HG03097 (cell line): ENCODE results near the gene UGT2B15.
A peak's percentile ranks its signal among the peaks of the same experiment; 100 is the strongest.
"Not testable (repeated sequence)": the region's sequence is repeated elsewhere in the genome, so short reads cannot be mapped to it uniquely, and the experiment has no call there.

Experiments used
- ATAC-seq: cut with Tn5 transposase; IDR thresholded peaks from one replicate; pipeline ENCODE4 v1.9.1; 2021; ENCODE audit not compliant: unreplicated experiment, low FRiP score

UGT2B15 gene

DNA sequence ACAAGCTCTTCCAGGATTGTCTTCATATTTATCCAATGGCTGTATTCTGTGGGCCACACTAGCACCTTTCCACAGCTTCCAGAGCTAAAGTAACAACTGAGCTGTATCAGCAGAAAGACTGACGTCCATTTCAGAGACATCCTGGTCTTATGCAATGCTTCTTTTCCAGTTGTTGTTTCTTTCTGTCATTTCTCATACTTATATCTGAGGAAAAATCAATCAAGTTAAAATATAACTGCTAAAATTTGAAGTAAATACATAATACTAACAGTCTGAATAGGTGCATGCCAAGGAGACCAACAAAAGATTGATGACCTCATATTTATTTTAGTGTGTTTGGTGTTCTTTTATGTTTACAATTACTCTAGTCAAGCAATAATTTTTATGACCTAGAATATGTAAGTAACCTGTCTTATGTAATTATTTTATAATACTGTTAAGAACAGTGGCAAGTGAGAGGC lies at the start of gene UGT2B15:
Gene UGT2B15, minus strand, starts transcription at position 174 of the 461 bp plus-strand sequence. Its CDS starts 34 bp downstream, at position 140.
- ATAC-seq: not testable (repeated sequence)

DNA sequence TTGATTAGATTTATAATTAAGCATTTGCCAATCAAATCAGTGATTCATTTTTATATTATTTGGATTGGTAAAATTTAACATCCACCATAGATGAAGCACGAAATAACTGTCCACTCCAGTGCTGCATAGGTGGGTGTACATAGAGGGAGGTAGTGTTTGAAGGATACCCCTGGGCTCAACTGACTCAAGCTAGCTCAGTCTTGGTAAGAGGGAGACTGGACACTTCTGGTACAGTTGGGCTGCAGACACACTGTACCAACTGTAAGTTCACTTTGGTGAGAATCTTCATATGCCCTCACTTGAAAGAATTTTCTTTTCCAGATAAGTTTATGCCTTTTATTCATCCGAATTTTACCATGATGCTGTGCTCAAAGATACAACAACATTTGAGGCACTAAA lies 48.6 kb upstream of the UGT2B15 start:
- no peak for ATAC-seq

GRCh38 chr4:68718447-68719074 lies 48.1 kb upstream of the UGT2B15 start:
- ATAC-seq: peak; percentile 54

DNA sequence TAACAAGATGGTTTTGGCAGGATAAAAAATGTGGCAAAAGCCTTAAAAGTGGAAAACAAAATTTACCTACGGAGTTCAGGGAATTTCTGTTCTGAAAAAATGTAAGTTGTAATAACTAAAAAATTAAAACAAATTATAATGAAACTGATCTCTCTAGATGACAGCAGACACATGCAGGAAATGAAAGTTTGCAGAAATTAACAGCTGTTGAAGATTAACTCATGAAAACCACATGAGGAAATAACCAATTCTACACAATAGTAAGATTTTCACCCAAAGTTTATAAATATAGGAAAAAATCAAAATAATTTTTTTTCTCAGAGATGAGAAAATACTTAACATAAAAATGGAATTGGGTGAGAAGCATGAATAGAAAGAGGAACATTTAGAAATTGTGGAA lies 47.5 kb upstream of the UGT2B15 start:
- ATAC-seq: peak; percentile 58

DNA sequence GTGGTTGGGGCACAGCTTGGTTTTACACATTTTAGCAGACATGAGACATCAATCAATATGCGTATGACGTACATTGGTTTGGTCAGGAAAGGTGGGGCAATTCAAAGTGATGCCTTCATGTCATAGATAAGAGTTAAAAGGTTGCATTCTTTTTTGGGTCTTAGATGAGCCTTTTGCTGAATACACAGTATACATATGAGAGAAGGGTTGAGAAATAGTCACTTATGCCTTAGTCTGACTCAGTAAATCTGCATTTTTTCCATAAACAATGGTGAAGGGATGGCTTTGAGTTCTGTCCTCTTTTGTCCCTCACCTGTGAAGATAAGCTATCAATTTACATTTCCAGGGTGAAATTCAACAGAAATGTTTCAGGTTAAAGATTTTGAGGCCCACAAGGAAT lies 43.9 kb upstream of the UGT2B15 start:
- no peak for ATAC-seq

- ATAC-seq: no peak
Measured at GRCh38 chr4:68712207-68712606, 41.8 kb upstream of the UGT2B15 start.

- no peak for ATAC-seq
Measured at GRCh38 chr4:68708566-68708965, 38.1 kb upstream of the UGT2B15 start.

DNA sequence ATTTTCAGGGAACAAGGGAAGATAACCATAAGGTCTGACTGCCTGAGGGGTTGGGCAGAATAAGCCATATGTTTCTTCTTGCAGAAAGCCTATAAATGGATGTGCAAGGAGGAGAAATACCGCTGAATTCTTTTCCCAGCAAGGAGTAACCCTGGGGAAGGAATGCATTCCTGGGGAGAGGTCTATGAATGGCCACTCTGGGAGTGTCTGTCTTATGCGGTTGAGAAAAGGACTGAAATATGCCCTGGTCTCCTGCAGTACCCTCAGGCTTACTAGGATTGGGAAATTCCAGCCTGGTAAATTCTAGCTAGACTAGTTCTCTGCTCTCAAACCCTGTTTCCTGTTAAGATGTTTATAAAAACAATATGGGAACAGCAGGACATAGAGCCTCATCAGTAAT lies 32.7 kb upstream of the UGT2B15 start:
- not testable (repeated sequence) for ATAC-seq

GRCh38 chr4:68700152-68700551 lies 29.7 kb upstream of the UGT2B15 start:
- no peak for ATAC-seq

- no peak for ATAC-seq
Measured at GRCh38 chr4:68693325-68694075, 23.0 kb upstream of the UGT2B15 start.

GRCh38 chr4:68691186-68691585 lies 20.7 kb upstream of the UGT2B15 start:
- no peak for ATAC-seq

DNA sequence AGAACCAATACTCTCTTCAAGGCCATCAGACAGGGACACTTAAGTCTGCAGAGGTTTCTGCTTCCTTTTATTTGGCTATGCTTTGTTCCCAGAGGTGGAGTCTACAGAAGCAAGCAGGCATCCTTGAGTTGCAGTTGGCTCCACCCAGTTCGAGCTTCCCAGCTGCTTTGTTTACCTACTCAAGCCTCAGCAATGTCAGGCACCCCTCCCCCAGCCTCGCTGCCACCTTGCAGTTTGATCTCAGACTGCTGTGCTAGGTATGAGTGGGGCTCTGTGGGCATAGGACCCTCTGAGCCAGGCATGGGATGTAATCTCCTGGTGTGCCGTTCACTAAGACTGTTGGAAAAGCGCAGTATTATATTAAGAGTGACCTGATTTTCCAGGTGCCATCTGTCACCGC lies 12.6 kb upstream of the UGT2B15 start:
- no peak for ATAC-seq

DNA sequence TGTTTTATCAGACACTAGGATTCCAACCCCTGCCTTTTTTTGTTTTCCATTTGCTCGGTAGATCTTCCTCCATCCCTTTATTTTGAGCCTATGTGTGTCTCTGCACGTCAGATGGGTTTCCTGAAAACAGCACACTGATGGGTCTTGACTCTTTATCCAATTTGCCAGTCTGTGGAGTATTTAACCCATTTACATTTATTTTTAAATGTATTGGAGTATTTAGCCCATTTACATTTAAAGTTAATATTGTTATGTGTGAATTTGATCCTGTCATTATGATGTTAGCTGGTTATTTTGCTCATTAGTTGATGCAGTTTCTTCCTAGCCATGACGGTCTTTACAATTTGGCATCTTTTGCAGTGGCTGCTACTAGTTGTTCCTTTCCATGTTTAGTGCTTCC lies 10.8 kb upstream of the UGT2B15 start:
- ATAC-seq: not testable (repeated sequence)

GRCh38 chr4:68673143-68673542 lies 2.7 kb upstream of the UGT2B15 start:
- no peak for ATAC-seq

DNA sequence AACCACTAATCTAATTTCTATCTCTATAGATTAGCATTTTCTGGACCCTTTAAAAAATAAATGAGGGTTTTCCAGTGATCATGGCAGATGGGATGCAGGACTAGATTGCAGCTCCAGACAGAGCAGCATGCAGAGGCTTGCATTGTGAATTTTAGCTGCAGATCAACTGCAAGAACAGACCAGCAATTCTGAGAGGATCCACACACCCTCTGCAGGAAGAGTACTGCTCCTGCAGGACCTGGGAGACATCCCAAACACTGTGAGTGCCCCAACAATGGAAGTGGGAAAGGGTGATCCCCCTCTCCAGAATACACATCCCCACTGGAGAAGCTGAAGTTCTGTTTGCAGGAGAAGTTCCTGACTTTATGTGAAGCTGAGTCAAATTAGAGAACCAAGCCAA lies 765 bp upstream of the UGT2B15 start:
- not testable (repeated sequence) for ATAC-seq

- ATAC-seq: not testable (repeated sequence)
Measured at GRCh38 chr4:68668537-68669163, 1.8 kb downstream of the UGT2B15 start.

- ATAC-seq: not testable (repeated sequence)
Measured at GRCh38 chr4:68667551-68667950, 2.9 kb downstream of the UGT2B15 start.

- ATAC-seq: not testable (repeated sequence)
Measured at GRCh38 chr4:68664721-68665120, 5.7 kb downstream of the UGT2B15 start.

GRCh38 chr4:68662836-68663574 lies 7.4 kb downstream of the UGT2B15 start:
- not testable (repeated sequence) for ATAC-seq

DNA sequence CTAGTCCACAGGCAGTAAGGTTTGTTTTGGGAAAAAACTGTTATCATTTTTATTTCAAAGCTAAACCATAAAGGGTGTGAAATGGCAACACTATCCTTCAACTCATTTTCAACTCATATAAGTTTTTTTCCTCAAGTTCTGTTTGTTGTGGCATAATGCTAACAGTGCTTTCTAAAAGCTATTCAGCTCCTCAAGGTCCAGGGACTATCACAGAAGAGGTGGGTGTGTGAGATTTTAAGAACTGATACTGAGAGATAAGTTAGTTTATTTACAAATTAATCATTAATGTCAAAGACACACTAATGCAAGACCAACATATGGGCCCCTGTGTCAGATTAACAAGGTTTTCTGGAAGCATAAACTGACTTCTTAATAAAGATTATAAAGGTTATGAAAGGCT lies 11.8 kb downstream of the UGT2B15 start:
- ATAC-seq: no peak
